ENCODE results near the gene PRR35.

Gene PRR35

GRCh38 chr16:549544-550263 lies 10.5 kb upstream of the PRR35 start:
- no peak for DNase-seq

- no peak for DNase-seq
These were observed 9.0 kb upstream of the PRR35 start for GRCh38 chr16:551210-551609.

- no peak for DNase-seq
These were observed 8.0 kb upstream of the PRR35 start for GRCh38 chr16:552171-552570.

- no peak for DNase-seq
These were observed 6.4 kb upstream of the PRR35 start for GRCh38 chr16:553601-554296.

- DNase-seq: no peak
These were observed 5.9 kb upstream of the PRR35 start for GRCh38 chr16:554297-554621.

- no peak for DNase-seq
These were observed 5.4 kb upstream of the PRR35 start for GRCh38 chr16:554640-555365.

- DNase-seq: no peak
These were observed 4.4 kb upstream of the PRR35 start for GRCh38 chr16:555528-556473.

- DNase-seq: no peak
These were observed 3.6 kb upstream of the PRR35 start for GRCh38 chr16:556474-557173.

GRCh38 chr16:557463-558297 lies 2.5 kb upstream of the PRR35 start:
- no peak for DNase-seq

GRCh38 chr16:558298-559020 lies 1.7 kb upstream of the PRR35 start:
- no peak for DNase-seq

GRCh38 chr16:559021-559380 lies 1.2 kb upstream of the PRR35 start:
- DNase-seq: no peak

GRCh38 chr16:559411-560203 lies 587 bp upstream of the PRR35 start:
- no peak for DNase-seq

- DNase-seq: no peak
These were observed 663 bp downstream of the PRR35 start for GRCh38 chr16:560701-561412.

GRCh38 chr16:561413-561794 lies 1.2 kb downstream of the PRR35 start:
- DNase-seq: no peak

GRCh38 chr16:561957-562938 lies 2.1 kb downstream of the PRR35 start:
- no peak for DNase-seq

- no peak for DNase-seq
These were observed 3.0 kb downstream of the PRR35 start for GRCh38 chr16:563072-563644.

GRCh38 chr16:564690-565418 lies 4.7 kb downstream of the PRR35 start:
- DNase-seq: no peak
